Stomach (tissue), 9 donors: ENCODE results near the gene RHBDD3. TPM values are rescaled to one million over a fixed set of nuclear protein-coding genes. Genes with fewer than 3 reads are reported as not detected.
A peak's percentile ranks its signal among the peaks of the same experiment; 100 is the strongest.

Experiments
- DNase-seq, 2 donors: peaks; one replicate each; pipeline versions ENCODE4 v3.0.0 to v3.0.0-alpha.2; 2013 to 2019
- H3K27ac ChIP-seq, 5 donors: fragments of 200-600 bp in 4 of 5; sonication (generic) in 4 of 5; one replicate each; pipeline ENCODE4 v1.5.1; 2013 to 2019; ENCODE audit warnings: mild to moderate bottlenecking in 1 of 5, moderate library complexity in 1 of 5
- H3K27me3 ChIP-seq, 3 donors: fragments of 200-600 bp; sonication (generic); one replicate each; pipeline ENCODE4 v1.5.1; 2017 to 2019; ENCODE audit warnings: mixed run types in 1 of 3
- H3K36me3 ChIP-seq, 4 donors: fragments of 200-600 bp; sonication (generic); 1 replicate in 3 of 4; 2 replicates in 1 of 4; pipeline ENCODE4 v1.5.1; 2016 to 2019
- H3K4me1 ChIP-seq, 4 donors: fragments of 200-600 bp; sonication (generic); one replicate each; pipeline ENCODE4 v1.5.1; 2016 to 2019
- H3K4me3 ChIP-seq, 4 donors: fragments of 200-600 bp; sonication (generic) in 3 of 4; one replicate each; pipeline ENCODE4 v1.5.1; 2016 to 2019; ENCODE audit warnings: mild to moderate bottlenecking in 1 of 4
- H3K9me3 ChIP-seq, 4 donors: fragments of 200-600 bp; sonication (generic); one replicate each; pipeline ENCODE4 v1.5.1; 2016 to 2019
- CTCF ChIP-seq, 7 experiments: fragments of 450-650 bp in 4 of 7; fragments of 200-600 bp in 3 of 7; sonication (generic) in 3 of 7; IDR thresholded peaks; one replicate each; pipeline ENCODE4 v1.5.1; 2016 to 2019; ENCODE audit warnings: antibody characterized with exemption in 7 of 7, control low read depth in 2 of 7, mild to moderate bottlenecking in 1 of 7
- EP300 ChIP-seq: sonication (generic); formaldehyde crosslinking; IDR thresholded peaks from one replicate; pipeline ENCODE4 v1.6.1; 2017; ENCODE audit warnings: antibody characterized with exemption
- POLR2A ChIP-seq, 4 donors: fragments of 450-650 bp; IDR thresholded peaks; one replicate each; pipeline ENCODE4 v1.6.1; 2016; ENCODE audit warnings: antibody characterized with exemption in 4 of 4, control low read depth in 2 of 4, mild to moderate bottlenecking in 1 of 4, moderate library complexity in 1 of 4
- POLR2AphosphoS5 ChIP-seq, 3 donors: sonication (generic); formaldehyde crosslinking; IDR thresholded peaks; one replicate each; pipeline ENCODE4 v1.6.1; 2016; ENCODE audit warnings: antibody characterized with exemption in 3 of 3
- WGBS, 5 donors: extraction: QIAGEN DNeasy Blood & Tissue Kit in 3 of 5; methylation state at CpG; one replicate each; pipeline versions ENCODE4 v1.1.5 to v1.1.7; 2013 to 2018; 5-methylcytosine and 5-hydroxymethylcytosine counted together
- intact Hi-C: fragments of 100-400 bp; cut with DNase I; formaldehyde crosslinking; loops from one replicate; pipeline ENCODE4 v1.15.1; 2023; ENCODE audit warnings: low total_unique reads
- polyA plus RNA-seq, 3 donors: library from polyadenylated mRNA; stranded (reverse); fragments of 200-250 nt; gene quantifications; one replicate each; pipeline ENCODE4 v1.2.3, GENCODE V29; 2013
- total RNA-seq, 5 donors: library from RNA; depleted of rRNA; stranded (reverse); fragments of >200 nt; gene quantifications; one replicate each; pipeline versions ENCODE4 v1.1.0 to v1.2.3, GENCODE V29; 2014 to 2016
- donor health status: healthy with polysubstance abuse.
- donor health status: Bipolar disorder and iron deficiency.
- donor health status: healthy.

RHBDD3 gene
- total and polyA plus RNA-seq, 8 donors: 9.8 to 76.5 (median 20.0) TPM

GRCh38 chr22:29263791-29264276 lies 3.9 kb downstream of the RHBDD3 start:
- WGBS, 5 donors: 66 to 88% (median 78%) methylated on average over 11 to 14 of the region's 14 CpGs
- Histone ChIP-seq H3K27me3 (no peaks in the 10 kb centered on the region), H3K9me3 (no peaks in the 10 kb centered on the region), H3K27ac (peak overlapping the region in 1 of 5 donors; percentile 14), H3K4me3 (no peak overlapping the region), H3K36me3 (peaks cover 0 to 49% (median 40%) of the 10 kb centered on the region in 4 donors), H3K4me1 (peaks cover 16 to 22% (median 20%) of the 10 kb centered on the region in 4 donors)
- no peak for TF ChIP-seq POLR2AphosphoS5 (IDR thresholded peaks at IDR 0.05)
- no peak for TF ChIP-seq POLR2A (IDR thresholded peaks at IDR 0.05)
- TF ChIP-seq EP300: no peak
- no peak for TF ChIP-seq CTCF (IDR thresholded peaks at IDR 0.05)
- DNase-seq: peak in 1 of 2 donors; percentile 39
- intact Hi-C loops: no loop called here

GRCh38 chr22:29260601-29261315 lies 7.0 kb downstream of the RHBDD3 start:
- Histone ChIP-seq H3K36me3 (peaks cover 0 to 47% (median 41%) of the 10 kb centered on the region in 4 donors), H3K9me3 (no peaks in the 10 kb centered on the region), H3K4me1 (peaks cover 0 to 3% (median 2%) of the 10 kb centered on the region in 4 donors), H3K4me3 (no peak overlapping the region), H3K27ac (no peak overlapping the region), H3K27me3 (no peaks in the 10 kb centered on the region)
- no peak for DNase-seq
- 74 to 90% (median 79%) methylated on average over 9 to 17 of the region's 17 CpGs for WGBS, 5 donors
- TF ChIP-seq EP300: no peak
- TF ChIP-seq POLR2AphosphoS5 (IDR thresholded peaks at IDR 0.05): no peak
- TF ChIP-seq CTCF (IDR thresholded peaks at IDR 0.05): no peak
- no peak for TF ChIP-seq POLR2A (IDR thresholded peaks at IDR 0.05)
- intact Hi-C loops: no loop called here

GRCh38 chr22:29260031-29260560 lies 7.7 kb downstream of the RHBDD3 start:
- TF ChIP-seq POLR2AphosphoS5 (IDR thresholded peaks at IDR 0.05) (no peak), EP300 (no peak), CTCF (IDR thresholded peaks at IDR 0.05) (no peak), POLR2A (IDR thresholded peaks at IDR 0.05) (no peak)
- no peak for DNase-seq
- 88 to 96% (median 91%) methylated on average over 6 to 13 of the region's 13 CpGs for WGBS, 5 donors
- no peaks in the 10 kb centered on the region for H3K9me3 ChIP-seq
- peaks cover 0 to 40% (median 36%) of the 10 kb centered on the region in 4 donors for H3K36me3 ChIP-seq
- H3K27me3 ChIP-seq: no peaks in the 10 kb centered on the region
- intact Hi-C loops: no loop called here
- H3K4me1 ChIP-seq: no peaks in the 10 kb centered on the region
- no peak overlapping the region for H3K4me3 ChIP-seq
- no peak overlapping the region for H3K27ac ChIP-seq

- intact Hi-C loops: loop anchor here (10.0 kb wide), 2 partner anchors 195 to 405 kb away; partner anchors contain the start of gene C22orf31
- Histone ChIP-seq H3K9me3 (no peaks in the 10 kb centered on the region), H3K36me3 (peaks cover 0 to 33% (median 29%) of the 10 kb centered on the region in 4 donors), H3K27ac (no peak overlapping the region), H3K27me3 (no peaks in the 10 kb centered on the region), H3K4me3 (no peak overlapping the region), H3K4me1 (no peaks in the 10 kb centered on the region)
- TF ChIP-seq POLR2A (IDR thresholded peaks at IDR 0.05): no peak
- no peak for TF ChIP-seq CTCF (IDR thresholded peaks at IDR 0.05)
- no peak for TF ChIP-seq EP300
- no peak for TF ChIP-seq POLR2AphosphoS5 (IDR thresholded peaks at IDR 0.05)
- no peak for DNase-seq
- WGBS, 5 donors: 74 to 83% (median 76%) methylated on average over 9 to 11 of the region's 11 CpGs
These were observed 8.4 kb downstream of the RHBDD3 start for GRCh38 chr22:29259253-29259899.
